Activated CD4-positive, alpha-beta T cell treated with anti-CD3 and anti-CD28 coated beads, Interleukin-2, amount 10 ng/mL, durations not matched to agents 24 days and 14 days (primary cell): ENCODE data around the gene PRAMEF17. TPM values are rescaled to one million over a fixed set of nuclear protein-coding genes. Genes with fewer than 3 reads are reported as not detected.
A peak's percentile ranks its signal among the peaks of the same experiment; 100 is the strongest.
"Not testable (repeated sequence)": the region's sequence is repeated elsewhere in the genome, so short reads cannot be mapped to it uniquely, and the experiment has no call there.

Experiments used
- DNase-seq: peaks from one replicate; pipeline ENCODE4 v3.0.0; 2022
- H3K27ac Mint-ChIP-seq: one replicate; pipeline ENCODE4 v1.8.0; 2022; ENCODE audit warnings: mild to moderate bottlenecking, mixed read lengths
- H3K27me3 Mint-ChIP-seq: one replicate; pipeline ENCODE4 v1.8.0; 2022; ENCODE audit warnings: mixed read lengths
- H3K36me3 Mint-ChIP-seq: one replicate; pipeline ENCODE4 v1.8.0; 2022; ENCODE audit warnings: low read depth, mild to moderate bottlenecking, mixed read lengths
- H3K4me1 Mint-ChIP-seq: one replicate; pipeline ENCODE4 v1.8.0; 2021; ENCODE audit warnings: mixed read lengths
- H3K4me3 Mint-ChIP-seq: one replicate; pipeline ENCODE4 v1.8.0; 2022; ENCODE audit warnings: mild to moderate bottlenecking, moderate library complexity, mixed read lengths
- H3K9me3 Mint-ChIP-seq: one replicate; pipeline ENCODE4 v1.8.0; 2021; ENCODE audit warnings: mixed read lengths
- intact Hi-C: fragments of 100-400 bp; cut with micrococcal nuclease; formaldehyde crosslinking; loops from one replicate; pipeline ENCODE4 v1.15.1; 2023
- total RNA-seq: library from RNA; stranded (reverse); gene quantifications from 2 replicates; pipeline ENCODE4 v1.2.3, GENCODE V29; 2022

The PRAMEF17 gene
- total RNA-seq = not detected in 2 replicates

- DNase-seq, H3K9me3 Mint-ChIP-seq, intact Hi-C loops, H3K27me3 Mint-ChIP-seq, H3K27ac Mint-ChIP-seq, H3K4me1 Mint-ChIP-seq, H3K36me3 Mint-ChIP-seq, H3K4me3 Mint-ChIP-seq: not testable (repeated sequence)
These were observed at the start of gene PRAMEF17 for GRCh38 chr1:13389332-13389731. Gene PRAMEF17, plus strand, starts transcription at chr1:13389632. Its CDS starts 26 bp downstream, at chr1:13389658.

GRCh38 chr1:13342496-13342895 is 46.9 kb upstream of the PRAMEF17 start:
- H3K9me3 Mint-ChIP-seq, H3K4me1 Mint-ChIP-seq, DNase-seq, intact Hi-C loops, H3K27ac Mint-ChIP-seq, H3K4me3 Mint-ChIP-seq, H3K36me3 Mint-ChIP-seq, H3K27me3 Mint-ChIP-seq: not testable (repeated sequence)

- H3K27me3 Mint-ChIP-seq, DNase-seq, H3K36me3 Mint-ChIP-seq, H3K27ac Mint-ChIP-seq, intact Hi-C loops, H3K4me1 Mint-ChIP-seq, H3K9me3 Mint-ChIP-seq, H3K4me3 Mint-ChIP-seq: not testable (repeated sequence)
These were observed 42.4 kb upstream of the PRAMEF17 start, which contains the start of gene PRAMEF14 for GRCh38 chr1:13347034-13347433. Gene PRAMEF14, minus strand, starts transcription at chr1:13347134. Its CDS starts 1,820 bp downstream, at chr1:13345314.

- H3K27ac Mint-ChIP-seq, DNase-seq, H3K4me1 Mint-ChIP-seq: not testable (repeated sequence)
These were observed 36.0 kb upstream of the PRAMEF17 start for GRCh38 chr1:13353476-13353875.

GRCh38 chr1:13354475-13354874 is 35.0 kb upstream of the PRAMEF17 start:
- H3K4me3 Mint-ChIP-seq, H3K9me3 Mint-ChIP-seq, H3K27me3 Mint-ChIP-seq, intact Hi-C loops, H3K36me3 Mint-ChIP-seq, H3K27ac Mint-ChIP-seq, H3K4me1 Mint-ChIP-seq, DNase-seq: not testable (repeated sequence)

More at GRCh38 chr1:13353476-13353875, 36.0 kb upstream of the PRAMEF17 start:
- H3K27me3 Mint-ChIP-seq, H3K4me3 Mint-ChIP-seq, H3K9me3 Mint-ChIP-seq, intact Hi-C loops, H3K36me3 Mint-ChIP-seq: not testable (repeated sequence)

- H3K36me3 Mint-ChIP-seq, H3K27ac Mint-ChIP-seq, intact Hi-C loops, H3K9me3 Mint-ChIP-seq, H3K4me1 Mint-ChIP-seq, H3K4me3 Mint-ChIP-seq, H3K27me3 Mint-ChIP-seq: not testable (repeated sequence)
- DNase-seq = peak; percentile 75
These were observed 32.7 kb upstream of the PRAMEF17 start for GRCh38 chr1:13356774-13357173.

- intact Hi-C loops, DNase-seq, H3K4me3 Mint-ChIP-seq, H3K36me3 Mint-ChIP-seq, H3K4me1 Mint-ChIP-seq, H3K9me3 Mint-ChIP-seq, H3K27me3 Mint-ChIP-seq, H3K27ac Mint-ChIP-seq: not testable (repeated sequence)
These were observed 27.1 kb upstream of the PRAMEF17 start for GRCh38 chr1:13362364-13362763.

- H3K27me3 Mint-ChIP-seq, H3K4me3 Mint-ChIP-seq, H3K36me3 Mint-ChIP-seq, intact Hi-C loops, H3K4me1 Mint-ChIP-seq, H3K27ac Mint-ChIP-seq, H3K9me3 Mint-ChIP-seq, DNase-seq: not testable (repeated sequence)
These were observed 24.5 kb upstream of the PRAMEF17 start for GRCh38 chr1:13364928-13365327.

- H3K36me3 Mint-ChIP-seq, intact Hi-C loops, DNase-seq, H3K27me3 Mint-ChIP-seq, H3K27ac Mint-ChIP-seq, H3K4me1 Mint-ChIP-seq, H3K4me3 Mint-ChIP-seq, H3K9me3 Mint-ChIP-seq: not testable (repeated sequence)
These were observed 22.9 kb upstream of the PRAMEF17 start for GRCh38 chr1:13366536-13366935.

- H3K9me3 Mint-ChIP-seq, H3K27ac Mint-ChIP-seq, H3K27me3 Mint-ChIP-seq, H3K4me3 Mint-ChIP-seq, H3K4me1 Mint-ChIP-seq, intact Hi-C loops, H3K36me3 Mint-ChIP-seq: not testable (repeated sequence)
- peak; percentile 64 for DNase-seq
These were observed 20.9 kb upstream of the PRAMEF17 start for GRCh38 chr1:13368544-13368943.

GRCh38 chr1:13378983-13379382 is 10.4 kb upstream of the PRAMEF17 start:
- H3K9me3 Mint-ChIP-seq, H3K27ac Mint-ChIP-seq, DNase-seq, H3K27me3 Mint-ChIP-seq, H3K4me3 Mint-ChIP-seq, H3K4me1 Mint-ChIP-seq, intact Hi-C loops, H3K36me3 Mint-ChIP-seq: not testable (repeated sequence)

- H3K27me3 Mint-ChIP-seq, intact Hi-C loops, H3K4me1 Mint-ChIP-seq, H3K9me3 Mint-ChIP-seq, DNase-seq, H3K4me3 Mint-ChIP-seq, H3K36me3 Mint-ChIP-seq, H3K27ac Mint-ChIP-seq: not testable (repeated sequence)
These were observed 9.1 kb upstream of the PRAMEF17 start for GRCh38 chr1:13380380-13380779.

- H3K27ac Mint-ChIP-seq, H3K36me3 Mint-ChIP-seq, H3K4me1 Mint-ChIP-seq, H3K27me3 Mint-ChIP-seq, H3K4me3 Mint-ChIP-seq, intact Hi-C loops, DNase-seq, H3K9me3 Mint-ChIP-seq: not testable (repeated sequence)
These were observed 3.6 kb downstream of the PRAMEF17 start for GRCh38 chr1:13393004-13393403.

GRCh38 chr1:13394761-13395160 is 5.3 kb downstream of the PRAMEF17 start:
- intact Hi-C loops, H3K4me3 Mint-ChIP-seq, H3K9me3 Mint-ChIP-seq, H3K36me3 Mint-ChIP-seq, H3K27ac Mint-ChIP-seq, H3K27me3 Mint-ChIP-seq, H3K4me1 Mint-ChIP-seq, DNase-seq: not testable (repeated sequence)

GRCh38 chr1:13395311-13395710 is 5.9 kb downstream of the PRAMEF17 start:
- H3K27me3 Mint-ChIP-seq, H3K27ac Mint-ChIP-seq, H3K36me3 Mint-ChIP-seq, DNase-seq, H3K4me3 Mint-ChIP-seq, intact Hi-C loops, H3K4me1 Mint-ChIP-seq, H3K9me3 Mint-ChIP-seq: not testable (repeated sequence)
